ENCODE results near the gene DBET. TPM values are rescaled to one million over a fixed set of nuclear protein-coding genes. Genes with fewer than 3 reads are reported as not detected.
"Not testable (repeated sequence)": the region's sequence is repeated elsewhere in the genome, so short reads cannot be mapped to it uniquely, and the experiment has no call there.

Gene DBET
- total and polyA plus RNA-seq, 7 donors = not detected

DNA sequence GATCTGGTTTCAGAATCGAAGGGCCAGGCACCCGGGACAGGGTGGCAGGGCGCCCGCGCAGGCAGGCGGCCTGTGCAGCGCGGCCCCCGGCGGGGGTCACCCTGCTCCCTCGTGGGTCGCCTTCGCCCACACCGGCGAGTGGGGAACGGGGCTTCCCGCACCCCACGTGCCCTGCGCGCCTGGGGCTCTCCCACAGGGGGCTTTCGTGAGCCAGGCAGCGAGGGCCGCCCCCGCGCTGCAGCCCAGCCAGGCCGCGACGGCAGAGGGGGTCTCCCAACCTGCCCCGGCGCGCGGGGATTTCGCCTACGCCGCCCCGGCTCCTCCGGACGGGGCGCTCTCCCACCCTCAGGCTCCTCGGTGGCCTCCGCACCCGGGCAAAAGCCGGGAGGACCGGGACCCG, 4.0 kb downstream of the DBET start:
- intact Hi-C loops (cut with DNase I); DNase-seq; H3K27me3 ChIP-seq; H3K9me3 ChIP-seq; H3K4me3 ChIP-seq; H3K27ac ChIP-seq; H3K36me3 ChIP-seq; H3K4me1 ChIP-seq: not testable (repeated sequence)
- WGBS, 2 donors = 71 to 77% methylated on average over 36 to 37 of the region's 45 CpGs

GRCh38 chr4:190093052-190093451, 28.8 kb downstream of the DBET start:
- not testable (repeated sequence) for H3K4me3 ChIP-seq

GRCh38 chr4:190094031-190094430, 29.7 kb downstream of the DBET start:
- intact Hi-C loops (cut with DNase I); DNase-seq; H3K36me3 ChIP-seq; H3K27ac ChIP-seq; H3K4me3 ChIP-seq; H3K4me1 ChIP-seq; H3K9me3 ChIP-seq; H3K27me3 ChIP-seq: not testable (repeated sequence)
- WGBS, 2 donors = no CpG with 5 or more reads among the region's 1 CpG

More at GRCh38 chr4:190093052-190093451, 28.8 kb downstream of the DBET start:
- H3K27ac ChIP-seq; H3K36me3 ChIP-seq; H3K4me1 ChIP-seq; H3K27me3 ChIP-seq; DNase-seq; H3K9me3 ChIP-seq; intact Hi-C loops (cut with DNase I): not testable (repeated sequence)
- 36 to 73% methylated on average over 7 to 8 of the region's 27 CpGs for WGBS, 2 donors

DNA sequence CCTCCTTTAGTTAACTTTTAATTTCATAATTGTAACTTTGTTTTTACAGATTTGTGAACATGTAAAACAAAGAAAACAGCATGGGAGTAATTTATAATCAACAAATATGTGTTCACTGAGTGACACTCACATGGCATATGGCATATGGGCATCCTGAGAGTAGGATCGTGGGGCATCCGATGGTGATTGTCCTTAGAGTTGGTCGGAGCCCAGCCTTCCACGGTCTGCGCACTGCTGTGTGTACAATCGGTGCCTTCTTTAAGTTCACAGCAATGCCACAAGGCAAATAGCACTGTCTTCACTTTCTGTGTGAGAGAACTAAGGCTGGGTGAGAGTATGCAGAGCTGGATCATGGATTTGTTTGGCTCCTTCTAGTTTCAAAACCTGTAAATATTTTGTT, 31.0 kb downstream of the DBET start:
- DNase-seq; H3K36me3 ChIP-seq; H3K27ac ChIP-seq; H3K27me3 ChIP-seq; H3K4me1 ChIP-seq; H3K4me3 ChIP-seq; H3K9me3 ChIP-seq; intact Hi-C loops (cut with DNase I): not testable (repeated sequence)
- WGBS, 2 donors = no CpG with 5 or more reads among the region's 6 CpGs

DNA sequence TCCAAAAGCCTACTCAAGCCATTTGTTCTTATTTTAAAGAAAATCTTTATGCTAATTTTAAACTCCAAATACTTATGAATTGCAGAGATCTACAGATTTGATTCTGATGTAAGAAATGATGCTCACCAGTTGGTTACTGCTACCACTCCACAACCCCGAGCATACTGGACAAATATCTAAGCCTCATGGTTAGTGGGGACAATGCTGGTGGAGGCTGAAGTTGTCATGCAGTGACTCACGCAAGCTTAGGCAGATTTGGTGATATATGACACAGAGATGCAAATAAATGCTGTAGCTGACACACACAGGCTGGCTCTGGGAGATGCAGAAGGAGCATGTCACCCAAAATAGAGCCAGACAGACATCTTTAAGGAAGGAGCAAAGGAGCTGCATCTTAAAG, 35.3 kb downstream of the DBET start:
- H3K36me3 ChIP-seq; H3K4me1 ChIP-seq; H3K4me3 ChIP-seq; intact Hi-C loops (cut with DNase I); DNase-seq; H3K27ac ChIP-seq; H3K9me3 ChIP-seq; H3K27me3 ChIP-seq: not testable (repeated sequence)
- 46 to 49% methylated on average over 2 of the region's 2 CpGs for WGBS, 2 donors

- no CpG with 5 or more reads among the region's 1 CpG for WGBS, 2 donors
Observed at GRCh38 chr4:190101525-190101924, 37.2 kb downstream of the DBET start.

DNA sequence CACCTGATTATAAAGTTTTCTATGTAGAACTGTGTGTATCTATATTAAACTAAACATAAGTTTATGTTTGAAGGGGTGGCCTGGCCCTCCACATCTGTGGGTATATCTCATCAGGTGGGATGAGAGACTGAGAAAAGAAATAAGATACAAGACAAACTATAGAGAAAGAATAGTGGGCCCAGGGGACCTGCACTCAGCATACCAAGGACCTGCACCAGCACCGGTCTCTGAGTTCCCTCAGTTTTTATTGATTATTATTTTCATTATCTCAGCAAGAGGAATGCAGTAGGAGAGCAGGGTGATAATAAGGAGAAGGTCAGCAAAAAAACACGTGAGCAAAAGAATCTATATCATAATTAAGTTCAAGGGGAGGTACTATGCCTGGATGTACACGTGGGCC, 41.9 kb downstream of the DBET start:
- H3K36me3 ChIP-seq; intact Hi-C loops (cut with DNase I); H3K9me3 ChIP-seq; H3K27ac ChIP-seq; H3K4me3 ChIP-seq; H3K27me3 ChIP-seq; H3K4me1 ChIP-seq: not testable (repeated sequence)
- 40 to 43% methylated on average over 3 of the region's 3 CpGs for WGBS, 2 donors
- peak; percentile 61 for DNase-seq

More at GRCh38 chr4:190101525-190101924, 37.2 kb downstream of the DBET start:
- DNase-seq; H3K9me3 ChIP-seq; H3K27me3 ChIP-seq; H3K4me1 ChIP-seq; H3K36me3 ChIP-seq; H3K27ac ChIP-seq; H3K4me3 ChIP-seq; intact Hi-C loops (cut with DNase I): not testable (repeated sequence)

DNA sequence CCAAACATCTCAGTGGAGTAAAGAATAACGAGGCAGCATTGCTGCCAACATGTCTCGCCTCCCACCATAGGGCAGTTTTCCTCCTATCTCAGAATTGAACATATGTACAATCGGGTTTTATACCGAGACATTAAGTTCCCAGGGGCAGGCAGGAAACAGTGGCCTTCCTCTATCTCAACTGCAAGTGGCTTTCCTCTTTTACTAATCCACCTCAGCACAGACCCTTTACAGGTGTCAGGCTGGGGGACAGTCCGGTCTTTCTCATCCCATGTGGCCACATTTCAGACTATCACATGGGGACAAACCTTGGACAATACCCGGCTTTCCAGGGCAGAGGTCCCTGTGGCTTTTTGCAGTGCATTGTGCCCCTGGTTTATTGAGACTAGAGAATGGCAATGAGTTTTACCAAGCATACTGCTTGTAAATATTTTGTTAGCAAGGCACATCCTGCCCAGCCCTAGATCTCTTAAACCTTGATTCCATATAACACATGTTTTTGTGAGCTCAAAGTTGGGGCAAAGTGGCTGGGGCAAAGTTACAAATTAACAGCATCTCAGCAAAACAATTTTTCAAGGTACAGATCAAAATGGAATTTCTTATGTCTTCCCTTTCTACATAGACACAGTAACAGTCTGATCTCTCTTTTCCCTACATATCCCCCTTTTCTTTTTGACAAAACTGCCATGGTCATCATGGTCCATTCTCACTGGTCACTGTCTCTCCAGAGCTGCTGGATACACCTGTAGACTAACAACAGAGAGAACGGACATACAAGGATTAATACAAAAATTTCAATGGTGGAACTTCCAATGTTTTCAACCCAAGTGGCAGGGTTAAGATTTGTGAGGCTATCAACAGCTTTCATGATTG, 42.5 kb downstream of the DBET start:
- intact Hi-C loops (cut with DNase I); H3K4me3 ChIP-seq; H3K27me3 ChIP-seq; H3K27ac ChIP-seq; H3K9me3 ChIP-seq; H3K36me3 ChIP-seq; H3K4me1 ChIP-seq: not testable (repeated sequence)
- peak in 1 of 4 experiments; percentile 4 for TF ChIP-seq CTCF (IDR thresholded peaks at IDR 0.05)
- WGBS, 2 donors = 46 to 47% methylated on average over 7 of the region's 7 CpGs
- DNase-seq = peak; percentile 66

DNA sequence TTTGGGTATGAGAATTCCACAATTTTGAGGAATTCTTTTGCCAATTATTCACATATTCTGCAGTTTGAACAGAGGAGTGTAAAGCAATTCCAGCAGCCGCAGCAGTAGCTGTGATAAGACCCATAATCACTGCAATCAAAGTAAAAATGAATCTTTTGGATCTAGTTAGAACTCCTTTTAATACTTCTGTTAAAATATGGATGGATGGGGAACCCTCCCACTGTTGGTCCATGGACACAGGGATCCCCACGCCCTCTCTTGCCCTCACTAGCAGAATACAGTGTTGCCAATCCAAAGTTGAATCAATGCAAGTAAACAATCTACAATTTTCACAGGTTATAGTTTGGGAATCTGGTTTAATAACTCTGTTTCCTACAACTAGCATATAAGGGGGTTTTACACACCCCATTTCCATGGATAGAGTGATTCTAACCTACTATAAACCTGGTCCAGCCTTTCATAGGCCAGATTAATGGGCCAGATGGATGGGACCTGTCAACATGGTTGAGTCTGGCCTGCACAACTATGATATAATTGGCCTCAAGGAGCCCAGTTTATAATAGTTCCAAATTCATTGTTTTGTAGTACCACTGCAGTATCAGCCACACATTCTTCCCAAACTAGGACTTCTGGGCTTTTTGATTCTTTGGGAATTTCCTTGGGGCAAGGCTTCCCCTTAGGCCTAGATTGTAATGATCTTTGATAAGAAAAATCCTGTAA, 43.6 kb downstream of the DBET start:
- DNase-seq = peak; percentile 59
- H3K27ac ChIP-seq; H3K9me3 ChIP-seq; H3K4me3 ChIP-seq; H3K4me1 ChIP-seq; H3K36me3 ChIP-seq; intact Hi-C loops (cut with DNase I): not testable (repeated sequence)
- H3K27me3 ChIP-seq = peaks cover 0 to 15% (median 3%) of the 10 kb centered on the region in 3 donors
- WGBS, 2 donors = 37 to 47% methylated on average over 2 of the region's 2 CpGs

- WGBS, 2 donors = 67 to 70% methylated on average over 6 of the region's 6 CpGs
- H3K27me3 ChIP-seq = peaks cover 0 to 15% (median 3%) of the 10 kb centered on the region in 3 donors
- H3K4me1 ChIP-seq; H3K9me3 ChIP-seq; H3K36me3 ChIP-seq; H3K27ac ChIP-seq; intact Hi-C loops (cut with DNase I); H3K4me3 ChIP-seq: not testable (repeated sequence)
- peak; percentile 65 for DNase-seq
Observed at GRCh38 chr4:190108756-190109155, 44.5 kb downstream of the DBET start.
